HCT116 (cell line): ENCODE results near the gene LTB.

ENCODE experiments used
- ATF3 ChIP-seq: IDR thresholded peaks from 2 replicates; pipeline ENCODE4 v1.6.1; 2012
- CBX3 ChIP-seq: IDR thresholded peaks from 2 replicates; pipeline ENCODE4 v1.6.1; 2012; ENCODE audit warnings: low read depth
- CTCF ChIP-seq, 3 experiments: fragments of 200-600 bp in 1 of 3; sonication (generic) in 1 of 3; IDR thresholded peaks in 2 of 3; conservative IDR thresholded peaks in 1 of 3; 2 replicates each; pipeline ENCODE4 v1.5.1; 2012 to 2017; ENCODE audit warnings: low read depth in 2 of 3, low read length in 2 of 3, antibody characterized with exemption in 1 of 3, borderline replicate concordance in 1 of 3, control low read depth in 1 of 3, mild to moderate bottlenecking in 1 of 3, mixed read lengths in 1 of 3, mixed run types in 1 of 3, moderate library complexity in 1 of 3; ENCODE audit not compliant: insufficient read depth in 1 of 3
- EGR1 ChIP-seq: IDR thresholded peaks from 2 replicates; pipeline ENCODE4 v1.6.1; 2012; ENCODE audit warnings: low read depth
- EZH2 ChIP-seq: fragments of 200-600 bp; sonication (generic); IDR thresholded peaks from 2 replicates; pipeline ENCODE4 v1.6.1; 2017; ENCODE audit warnings: antibody characterized with exemption, mixed run types
- FOSL1 ChIP-seq: IDR thresholded peaks from 2 replicates; pipeline ENCODE4 v1.6.1; 2012; ENCODE audit warnings: low read depth
- POLR2A ChIP-seq: IDR thresholded peaks from 2 replicates; pipeline ENCODE4 v1.7.0; 2011; ENCODE audit warnings: borderline replicate concordance; ENCODE audit not compliant: insufficient read depth, insufficient read length; ENCODE audit errors: extremely low read depth
- POLR2AphosphoS5 ChIP-seq: IDR thresholded peaks from 2 replicates; pipeline ENCODE4 v1.6.1; 2011; ENCODE audit warnings: mild to moderate bottlenecking, low read depth, low read length, moderate library complexity
- REST ChIP-seq: IDR thresholded peaks from 2 replicates; pipeline ENCODE4 v1.6.1; 2012; ENCODE audit warnings: low read depth
- SRF ChIP-seq: IDR thresholded peaks from 2 replicates; pipeline ENCODE4 v1.6.1; 2012; ENCODE audit warnings: low read depth
- TCF7L2 ChIP-seq: IDR thresholded peaks from 2 replicates; pipeline ENCODE4 v1.7.0; 2011; ENCODE audit warnings: borderline replicate concordance, inconsistent platforms; ENCODE audit not compliant: insufficient read depth, insufficient read length; ENCODE audit errors: extremely low read depth

- no peak for TF ChIP-seq ATF3
- no peak for TF ChIP-seq CTCF (IDR thresholded peaks at IDR 0.05 in 2 of 3, conservative IDR thresholded peaks at IDR 0.05 in 1 of 3; ENCODE audit: borderline replicate concordance in 1 of 3, insufficient read depth in 1 of 3, low read depth in 2 of 3, low read length in 2 of 3)
- no peak for TF ChIP-seq FOSL1
- no peak for TF ChIP-seq POLR2A
- TF ChIP-seq EGR1: no peak
- 0 out of 2 replicates have a peak, but pooled peaks have one; percentile 11 for TF ChIP-seq POLR2AphosphoS5
- TF ChIP-seq SRF: no peak
- TF ChIP-seq EZH2: no peak
- no peak for TF ChIP-seq REST
- no peak for TF ChIP-seq TCF7L2
- TF ChIP-seq CBX3: no peak
Measured at GRCh38 chr6:31631681-31632278, 49.6 kb upstream of the LTB start.
